H9 (cell line): ENCODE data around the gene ADAMTS8. TPM values are rescaled to one million over a fixed set of nuclear protein-coding genes. Genes with fewer than 3 reads are reported as not detected.

Source experiments
- DNase-seq: peaks from one replicate; pipeline ENCODE4 v3.0.0-alpha.2; 2017
- H2AFZ ChIP-seq: one replicate; pipeline ENCODE4 v1.6.1; 2013; ENCODE audit warnings: mild to moderate bottlenecking, low read length, control low read depth, moderate library complexity
- H2AK5ac ChIP-seq: 2 replicates; pipeline ENCODE4 v1.6.1; 2013; ENCODE audit warnings: low read length, control low read depth, mixed read lengths; ENCODE audit not compliant: insufficient read length
- H2BK120ac ChIP-seq: one replicate; pipeline ENCODE4 v1.6.1; 2013; ENCODE audit warnings: low read depth, mild to moderate bottlenecking, low read length, control low read depth, inconsistent platforms; ENCODE audit not compliant: poor library complexity, severe bottlenecking
- H2BK12ac ChIP-seq: 2 replicates; pipeline ENCODE4 v1.6.1; 2013; ENCODE audit warnings: low read length, control low read depth, mixed read lengths, low read depth; ENCODE audit not compliant: insufficient read length
- H2BK15ac ChIP-seq: 2 replicates; pipeline ENCODE4 v1.6.1; 2013; ENCODE audit warnings: low read depth, low read length, control low read depth
- H2BK20ac ChIP-seq: one replicate; pipeline ENCODE4 v1.6.1; 2013; ENCODE audit warnings: low read depth, mild to moderate bottlenecking, low read length, control low read depth, inconsistent platforms; ENCODE audit not compliant: poor library complexity, severe bottlenecking
- H2BK5ac ChIP-seq: 2 replicates; pipeline ENCODE4 v1.6.1; 2013; ENCODE audit warnings: low read length, control low read depth, mixed read lengths; ENCODE audit not compliant: insufficient read length
- H3K14ac ChIP-seq: 2 replicates; pipeline ENCODE4 v1.6.1; 2013; ENCODE audit warnings: low read length, control low read depth; ENCODE audit not compliant: insufficient read depth
- H3K18ac ChIP-seq: 2 replicates; pipeline ENCODE4 v1.6.1; 2013; ENCODE audit warnings: low read depth, mild to moderate bottlenecking, mixed read lengths, low read length, control low read depth; ENCODE audit not compliant: insufficient read length
- H3K23ac ChIP-seq: 2 replicates; pipeline ENCODE4 v1.6.1; 2013; ENCODE audit warnings: low read length, control low read depth, mixed read lengths, low read depth; ENCODE audit not compliant: insufficient read length
- H3K23me2 ChIP-seq: 2 replicates; pipeline ENCODE4 v1.6.1; 2013; ENCODE audit warnings: low read depth, mild to moderate bottlenecking, mixed read lengths, low read length, control low read depth; ENCODE audit not compliant: insufficient read length, poor library complexity, severe bottlenecking
- H3K27ac ChIP-seq: 2 replicates; pipeline ENCODE4 v1.5.1; 2013; ENCODE audit warnings: low read length, control low read depth, mixed read lengths, low read depth; ENCODE audit not compliant: insufficient read length
- H3K27me3 ChIP-seq: 2 replicates; pipeline ENCODE4 v1.6.1; 2013; ENCODE audit warnings: low read length, control low read depth, inconsistent platforms; ENCODE audit not compliant: insufficient read depth
- H3K4ac ChIP-seq: 2 replicates; pipeline ENCODE4 v1.6.1; 2013; ENCODE audit warnings: low read depth, mild to moderate bottlenecking, control low read depth, inconsistent platforms, low read length, moderate library complexity
- H3K4me1 ChIP-seq: 2 replicates; pipeline ENCODE4 v1.6.1; 2013; ENCODE audit warnings: low read length, control low read depth, inconsistent platforms; ENCODE audit not compliant: insufficient read depth
- H3K4me2 ChIP-seq: 2 replicates; pipeline ENCODE4 v1.6.1; 2013; ENCODE audit warnings: low read length, control low read depth, mixed read lengths; ENCODE audit not compliant: insufficient read length, insufficient read depth
- H3K56ac ChIP-seq: 2 replicates; pipeline ENCODE4 v1.6.1; 2013; ENCODE audit warnings: low read depth, mild to moderate bottlenecking, mixed read lengths, low read length, control low read depth; ENCODE audit not compliant: insufficient read length
- H3K79me1 ChIP-seq: 2 replicates; pipeline ENCODE4 v1.6.1; 2013; ENCODE audit warnings: low read depth, mild to moderate bottlenecking, moderate library complexity, low read length, control low read depth, inconsistent platforms; ENCODE audit not compliant: insufficient read depth, poor library complexity, severe bottlenecking
- H3K79me2 ChIP-seq: 2 replicates; pipeline ENCODE4 v1.6.1; 2013; ENCODE audit warnings: low read length, control low read depth, inconsistent platforms; ENCODE audit not compliant: insufficient read depth
- H3K9ac ChIP-seq: 2 replicates; pipeline ENCODE4 v1.6.1; 2013; ENCODE audit warnings: low read length, control low read depth, mixed read lengths; ENCODE audit not compliant: insufficient read length; ENCODE audit errors: extremely low read depth
- H3K9me3 ChIP-seq: one replicate; pipeline ENCODE4 v1.6.1; 2013; ENCODE audit warnings: low read depth, low read length, inconsistent platforms; ENCODE audit not compliant: control insufficient read depth
- H3T11ph ChIP-seq: one replicate; pipeline ENCODE4 v1.6.1; 2013; ENCODE audit warnings: mild to moderate bottlenecking, low read length, control low read depth, inconsistent platforms
- H4K20me1 ChIP-seq: one replicate; pipeline ENCODE4 v1.6.1; 2013; ENCODE audit not compliant: control insufficient read depth, insufficient read length, insufficient read depth
- H4K5ac ChIP-seq: 2 replicates; pipeline ENCODE4 v1.6.1; 2013; ENCODE audit warnings: low read depth, mild to moderate bottlenecking, mixed read lengths, low read length, control low read depth; ENCODE audit not compliant: insufficient read length
- H4K8ac ChIP-seq: replicated peaks from 2 replicates; pipeline ENCODE4 v1.6.1; 2013; ENCODE audit warnings: low read length, control low read depth, mixed read lengths, low read depth; ENCODE audit not compliant: insufficient read length
- H4K91ac ChIP-seq: 2 replicates; pipeline ENCODE4 v1.6.1; 2013; ENCODE audit warnings: low read depth, mild to moderate bottlenecking, moderate library complexity, mixed read lengths, low read length, control low read depth; ENCODE audit not compliant: insufficient read length
- H3K27ac Mint-ChIP-seq, 3 experiments: 2 replicates in 2 of 3; 3 replicates in 1 of 3; pipeline ENCODE4 v1.8.0; 2020 to 2021; ENCODE audit warnings: mixed read lengths in 3 of 3, mild to moderate bottlenecking in 1 of 3, moderate library complexity in 1 of 3
- H3K27me3 Mint-ChIP-seq: 2 replicates; pipeline ENCODE4 v1.8.0; 2021; ENCODE audit warnings: low read depth, mild to moderate bottlenecking, moderate library complexity, mixed read lengths
- H3K36me3 Mint-ChIP-seq, 3 experiments: 2 replicates in 2 of 3; 3 replicates in 1 of 3; pipeline ENCODE4 v1.8.0; 2020 to 2021; ENCODE audit warnings: low read depth in 3 of 3, mixed read lengths in 3 of 3; ENCODE audit not compliant: insufficient read depth in 1 of 3
- H3K4me1 Mint-ChIP-seq, 2 experiments: 2 replicates each; pipeline ENCODE4 v1.8.0; 2020; ENCODE audit warnings: mixed read lengths in 2 of 2
- H3K4me3 Mint-ChIP-seq, 2 experiments: 2 replicates in 1 of 2; 3 replicates in 1 of 2; pipeline ENCODE4 v1.8.0; 2020 to 2021; ENCODE audit warnings: mild to moderate bottlenecking in 2 of 2, mixed read lengths in 2 of 2, moderate library complexity in 1 of 2
- H3K9me3 Mint-ChIP-seq, 2 experiments: 2 replicates in 1 of 2; 3 replicates in 1 of 2; pipeline ENCODE4 v1.8.0; 2020; ENCODE audit warnings: mild to moderate bottlenecking in 2 of 2, mixed read lengths in 2 of 2, moderate library complexity in 1 of 2
- CTCF ChIP-seq: fragments of 200-600 bp; sonication (generic); conservative IDR thresholded peaks from 3 replicates; pipeline ENCODE4 v1.8.0; 2021; ENCODE audit warnings: antibody characterized with exemption, mild to moderate bottlenecking
- WGBS: extraction: QIAGEN DNeasy Blood & Tissue Kit; methylation state at CpG from one replicate; pipeline ENCODE4 v1.1.7; 2013; ENCODE audit warnings: missing lambda C conversion rate, low lambda C conversion rate, mixed read lengths; ENCODE audit not compliant: insufficient read length; ENCODE audit errors: extremely low coverage; 5-methylcytosine and 5-hydroxymethylcytosine counted together
- total RNA-seq: library from RNA; stranded (reverse); gene quantifications from 2 replicates; pipeline ENCODE4 v1.2.1, GENCODE V29; 2021

ADAMTS8 gene
- total RNA-seq, 1 experiment from 2014 or later: 5.0 TPM

DNA sequence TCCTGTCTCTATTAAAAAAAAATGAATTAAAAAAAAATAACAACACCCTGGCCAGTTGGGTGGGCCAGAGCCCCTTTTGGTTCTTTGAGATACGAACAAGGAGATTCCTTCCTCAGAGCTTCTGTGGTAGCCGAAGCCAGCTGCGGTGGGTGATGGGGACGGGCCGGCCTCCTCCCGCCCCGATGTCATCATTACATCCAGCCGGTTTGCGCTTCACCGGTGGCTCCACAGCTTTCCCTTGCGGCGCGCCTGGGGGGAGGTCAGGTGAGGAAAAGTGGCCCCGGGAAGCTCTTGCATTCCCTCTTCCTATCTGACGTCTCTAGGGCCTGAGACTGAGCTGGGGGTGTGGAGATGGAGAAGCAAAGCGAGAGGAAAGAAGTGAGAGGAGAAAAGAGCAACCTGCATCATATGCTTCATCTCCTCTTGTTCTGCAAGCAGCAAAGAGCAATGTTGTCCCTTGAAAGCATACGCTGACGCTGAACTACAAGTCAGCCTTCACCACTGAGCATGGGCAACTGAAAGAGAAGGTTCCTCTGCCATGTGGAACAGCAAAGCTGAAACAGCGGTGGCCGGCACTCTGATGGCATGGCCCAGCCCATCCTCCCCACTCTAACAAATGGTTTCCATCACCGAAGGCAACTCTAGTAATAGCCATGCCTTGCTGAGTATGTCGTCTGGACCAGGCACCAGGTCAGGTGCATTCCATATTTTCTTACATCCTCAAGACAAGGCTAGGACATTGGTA lies 6.0 kb downstream of the ADAMTS8 start:
- DNase-seq: no peak

More for the DNA sequence above, 6.0 kb downstream of the ADAMTS8 start:
- Histone ChIP-seq H4K5ac (no peak overlapping the region), H3K27me3 (peaks cover 8% of the 10 kb centered on the region), H2BK15ac (no peak overlapping the region), H3K18ac (no peak overlapping the region), H3K9ac (no peak overlapping the region), H3K23ac (no peak overlapping the region), H4K8ac (no peak overlapping the region), H2BK20ac (no peak overlapping the region), H3K4me1 (no peaks in the 10 kb centered on the region; the same call in 1 of the 2 replicates), H3K79me1 (no peaks in the 10 kb centered on the region), H3K4ac (no peak overlapping the region), H4K20me1 (no peaks in the 10 kb centered on the region), H3K9me3 (no peaks in the 10 kb centered on the region), H2AK5ac (no peak overlapping the region), H3K14ac (no peak overlapping the region), H2BK5ac (no peak overlapping the region), H2AFZ (no peak overlapping the region), H4K91ac (no peak overlapping the region), H2BK120ac (no peak overlapping the region), H2BK12ac (no peak overlapping the region), H3K27ac (no peak overlapping the region), H3T11ph (no peak overlapping the region), H3K4me2 (no peak overlapping the region), H3K56ac (no peak overlapping the region), H3K23me2 (peaks cover 2% of the 10 kb centered on the region), H3K79me2 (no peaks in the 10 kb centered on the region)
- TF ChIP-seq CTCF: no peak
- Mint-ChIP-seq H3K9me3 (no peaks in the 10 kb centered on the region; a peak in 1 of 5 replicates), H3K4me1 (peaks cover 30 to 37% of the 10 kb centered on the region in 2 experiments), H3K27me3 (peaks cover 34% of the 10 kb centered on the region), H3K27ac (no peak overlapping the region), H3K36me3 (peaks cover 0 to 29% (median 2%) of the 10 kb centered on the region in 3 experiments; a peak in 4 of 7 replicates), H3K4me3 (no peak overlapping the region)
- WGBS: no CpG with 5 or more reads among the region's 22 CpGs
